ENCODE results near the gene RAD51B. TPM values are rescaled to one million over a fixed set of nuclear protein-coding genes. Genes with fewer than 3 reads are reported as not detected.

Gene RAD51B
- total RNA-seq, 1 experiment from 2014 or later = 8.5 TPM

- no peaks in the 10 kb centered on the region for H3K36me3 ChIP-seq (ENCODE audit: control insufficient read depth, insufficient read depth, low read length)
- no TSS peak for BruUV-seq (replicated peaks)
- no peak for ATAC-seq
- TF ChIP-seq POLR2AphosphoS5 (IDR thresholded peaks at IDR 0.05; ENCODE audit: low read depth, low read length) (no peak), SIN3A (IDR thresholded peaks at IDR 0.05; ENCODE audit: borderline replicate concordance, insufficient read depth, low read depth, low read length) (no peak), REST (IDR thresholded peaks at IDR 0.05; ENCODE audit: insufficient read depth in 1 of 2, low read depth in 2 of 2, low read length in 1 of 2) (no peak), CTCF (IDR thresholded peaks at IDR 0.05) (no peak), TCF7L2 (IDR thresholded peaks at IDR 0.05; ENCODE audit: low read depth, low read length) (no peak)
- intact Hi-C loops (cut with micrococcal nuclease; ENCODE audit: unreplicated experiment) (no loop called here), in situ Hi-C loops (cut with HindIII; ENCODE audit: low pct_unique_long_range_greater_than_20kb, low sequenced_read_pairs) (no loop called here)
- CTCF ChIA-PET = no interaction called here
- no peak overlapping the region for H3K4me3 ChIP-seq (ENCODE audit: low read depth in 2 of 2, low read length in 2 of 2)
- no peaks in the 10 kb centered on the region for H3K27me3 ChIP-seq (ENCODE audit: control insufficient read depth, insufficient read depth, low read length)
- no peak overlapping the region for H3K27ac ChIP-seq (ENCODE audit: low read length)
- DNase-seq (ENCODE audit: low read depth, low spot score) = no peak
- H3K9me3 ChIP-seq (ENCODE audit: control insufficient read depth, insufficient read depth, low read depth, low read length) = no peaks in the 10 kb centered on the region
- H3K4me1 ChIP-seq (ENCODE audit: control insufficient read depth, insufficient read depth, low read length) = no peaks in the 10 kb centered on the region
- POLR2A ChIA-PET = no interaction called here
Measured at GRCh38 chr14:68491793-68492192, 672.2 kb downstream of the RAD51B start.

- CTCF ChIA-PET = no interaction called here
- DNase-seq (ENCODE audit: low read depth, low spot score) (no peak), ATAC-seq (no peak)
- no peak for TF ChIP-seq SIN3A (IDR thresholded peaks at IDR 0.05; ENCODE audit: borderline replicate concordance, insufficient read depth, low read depth, low read length)
- no peak for TF ChIP-seq CTCF (IDR thresholded peaks at IDR 0.05)
- TF ChIP-seq TCF7L2 (IDR thresholded peaks at IDR 0.05; ENCODE audit: low read depth, low read length) = no peak
- TF ChIP-seq REST (IDR thresholded peaks at IDR 0.05; ENCODE audit: insufficient read depth in 1 of 2, low read depth in 2 of 2, low read length in 1 of 2) = no peak
- TF ChIP-seq POLR2AphosphoS5 (IDR thresholded peaks at IDR 0.05; ENCODE audit: low read depth, low read length) = no peak
- no TSS peak for BruUV-seq (replicated peaks)
- Histone ChIP-seq H3K9me3 (ENCODE audit: control insufficient read depth, insufficient read depth, low read depth, low read length) (no peaks in the 10 kb centered on the region), H3K4me1 (ENCODE audit: control insufficient read depth, insufficient read depth, low read length) (no peaks in the 10 kb centered on the region), H3K27ac (ENCODE audit: low read length) (no peak overlapping the region), H3K27me3 (ENCODE audit: control insufficient read depth, insufficient read depth, low read length) (no peaks in the 10 kb centered on the region), H3K36me3 (ENCODE audit: control insufficient read depth, insufficient read depth, low read length) (no peaks in the 10 kb centered on the region), H3K4me3 (ENCODE audit: low read depth in 2 of 2, low read length in 2 of 2) (no peak overlapping the region)
- intact Hi-C loops (cut with micrococcal nuclease; ENCODE audit: unreplicated experiment) (no loop called here), in situ Hi-C loops (cut with HindIII; ENCODE audit: low pct_unique_long_range_greater_than_20kb, low sequenced_read_pairs) (no loop called here)
- POLR2A ChIA-PET = no interaction called here
Measured at GRCh38 chr14:68492381-68493151, 673.0 kb downstream of the RAD51B start.
